Adipocyte (in vitro differentiated cells): ENCODE data around the gene TRAPPC3.

Experiments
- DNase-seq: peaks from one replicate; pipeline ENCODE4 v3.0.0-alpha.2; 2015; ENCODE audit warnings: low read depth
- H3K27me3 ChIP-seq: replicated peaks from 2 replicates; pipeline ENCODE4 v1.7.0; 2013; ENCODE audit warnings: mild to moderate bottlenecking, low read length, moderate library complexity; ENCODE audit not compliant: control insufficient read depth, insufficient read depth
- H3K36me3 ChIP-seq: 2 replicates; pipeline ENCODE4 v1.7.0; 2013; ENCODE audit warnings: low read length, mild to moderate bottlenecking, moderate library complexity; ENCODE audit not compliant: control insufficient read depth, insufficient read depth, severe bottlenecking
- H3K4me1 ChIP-seq: 2 replicates; pipeline ENCODE4 v1.7.0; 2013; ENCODE audit warnings: mild to moderate bottlenecking, low read length, moderate library complexity; ENCODE audit not compliant: control insufficient read depth, insufficient read depth
- H3K4me3 ChIP-seq: 2 replicates; pipeline ENCODE4 v1.7.0; 2013; ENCODE audit warnings: mild to moderate bottlenecking, low read length, moderate library complexity
- H3K9ac ChIP-seq: 2 replicates; pipeline ENCODE4 v1.7.0; 2013; ENCODE audit warnings: mild to moderate bottlenecking, low read length, moderate library complexity
- H3K9me3 ChIP-seq: 2 replicates; pipeline ENCODE4 v1.7.0; 2013; ENCODE audit warnings: mild to moderate bottlenecking, low read length, moderate library complexity; ENCODE audit not compliant: control insufficient read depth

TRAPPC3 gene

GRCh38 chr1:36132029-36132428, 17.3 kb downstream of the TRAPPC3 start:
- no peaks in the 10 kb centered on the region for H3K27me3 ChIP-seq
- no peak overlapping the region for H3K4me3 ChIP-seq
- H3K4me1 ChIP-seq: peaks cover 39% of the 10 kb centered on the region
- DNase-seq: no peak
- H3K9me3 ChIP-seq: no peaks in the 10 kb centered on the region
- no peak overlapping the region for H3K9ac ChIP-seq
- peaks cover 4% of the 10 kb centered on the region for H3K36me3 ChIP-seq

DNA sequence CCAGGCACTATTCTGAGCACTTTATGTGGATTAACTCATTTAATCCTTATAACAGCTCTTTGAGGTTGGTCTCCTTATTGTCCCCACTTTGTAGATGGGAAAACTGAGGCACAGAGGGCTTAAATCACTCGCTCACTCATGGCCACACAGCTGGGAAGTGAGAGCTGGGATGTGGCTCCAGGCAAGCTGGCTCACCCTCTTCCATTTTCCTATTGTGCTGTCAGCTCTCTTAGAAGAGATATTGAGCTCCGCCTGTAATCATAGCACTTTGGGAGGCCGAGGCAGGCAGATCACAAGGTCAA, 20.4 kb downstream of the TRAPPC3 start:
- Histone ChIP-seq H3K9ac (no peak overlapping the region), H3K4me3 (no peak overlapping the region), H3K4me1 (peaks cover 8% of the 10 kb centered on the region)

GRCh38 chr1:36128126-36128904, 21.0 kb downstream of the TRAPPC3 start:
- H3K27me3 ChIP-seq: no peaks in the 10 kb centered on the region
- DNase-seq: no peak
- no peaks in the 10 kb centered on the region for H3K36me3 ChIP-seq
- H3K9me3 ChIP-seq: no peaks in the 10 kb centered on the region
- H3K9ac ChIP-seq: no peak overlapping the region
- no peak overlapping the region for H3K4me3 ChIP-seq
- H3K4me1 ChIP-seq: peaks cover 3% of the 10 kb centered on the region

More for the DNA sequence above, 20.4 kb downstream of the TRAPPC3 start:
- H3K36me3 ChIP-seq: no peaks in the 10 kb centered on the region
- no peaks in the 10 kb centered on the region for H3K27me3 ChIP-seq
- no peaks in the 10 kb centered on the region for H3K9me3 ChIP-seq
- no peak for DNase-seq

DNA sequence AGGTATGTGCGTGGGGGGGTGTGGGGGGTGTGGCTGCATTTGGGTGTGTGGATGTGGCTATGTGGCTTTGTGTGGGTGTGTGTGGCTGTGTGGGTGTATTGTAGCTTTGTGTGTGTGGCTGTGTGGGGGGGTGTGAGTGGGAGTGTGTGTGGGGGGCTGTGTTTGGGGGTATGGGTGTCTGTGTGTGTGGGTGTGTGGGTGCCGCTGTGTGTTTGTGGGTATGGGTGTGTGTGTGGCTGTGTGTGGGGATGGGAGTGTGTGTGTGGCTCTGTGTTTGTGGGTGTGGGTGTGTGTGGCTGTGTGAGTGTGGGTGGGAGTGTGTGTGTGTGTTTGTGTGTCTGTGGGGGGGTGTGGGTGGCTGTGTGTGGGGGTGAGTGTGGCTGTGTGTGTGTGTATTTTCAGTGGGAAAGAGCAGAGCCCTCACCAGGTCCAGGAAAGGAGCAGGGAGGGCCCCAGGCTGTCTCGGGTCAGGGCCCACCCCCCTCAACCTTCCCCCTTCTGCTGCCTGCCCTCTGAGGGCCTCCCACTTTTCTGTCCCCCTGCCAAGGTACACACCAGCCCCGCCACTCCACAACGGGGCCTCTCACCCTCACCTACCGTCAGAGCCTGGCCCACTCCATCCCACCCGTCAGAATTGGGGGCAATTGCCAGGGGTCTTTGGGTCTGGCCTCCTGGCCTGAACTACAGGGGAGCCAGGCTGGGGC, 22.3 kb downstream of the TRAPPC3 start:
- no peak overlapping the region for H3K9ac ChIP-seq
- no peaks in the 10 kb centered on the region for H3K9me3 ChIP-seq
- H3K36me3 ChIP-seq: no peaks in the 10 kb centered on the region
- no peaks in the 10 kb centered on the region for H3K27me3 ChIP-seq
- H3K4me1 ChIP-seq: no peaks in the 10 kb centered on the region
- DNase-seq: no peak
- H3K4me3 ChIP-seq: no peak overlapping the region

- H3K9ac ChIP-seq: no peak overlapping the region
- H3K9me3 ChIP-seq: no peaks in the 10 kb centered on the region
- no peaks in the 10 kb centered on the region for H3K27me3 ChIP-seq
- H3K4me1 ChIP-seq: no peaks in the 10 kb centered on the region
- DNase-seq: no peak
- no peak overlapping the region for H3K4me3 ChIP-seq
- no peaks in the 10 kb centered on the region for H3K36me3 ChIP-seq
These were observed 23.1 kb downstream of the TRAPPC3 start for GRCh38 chr1:36126005-36126716.

DNA sequence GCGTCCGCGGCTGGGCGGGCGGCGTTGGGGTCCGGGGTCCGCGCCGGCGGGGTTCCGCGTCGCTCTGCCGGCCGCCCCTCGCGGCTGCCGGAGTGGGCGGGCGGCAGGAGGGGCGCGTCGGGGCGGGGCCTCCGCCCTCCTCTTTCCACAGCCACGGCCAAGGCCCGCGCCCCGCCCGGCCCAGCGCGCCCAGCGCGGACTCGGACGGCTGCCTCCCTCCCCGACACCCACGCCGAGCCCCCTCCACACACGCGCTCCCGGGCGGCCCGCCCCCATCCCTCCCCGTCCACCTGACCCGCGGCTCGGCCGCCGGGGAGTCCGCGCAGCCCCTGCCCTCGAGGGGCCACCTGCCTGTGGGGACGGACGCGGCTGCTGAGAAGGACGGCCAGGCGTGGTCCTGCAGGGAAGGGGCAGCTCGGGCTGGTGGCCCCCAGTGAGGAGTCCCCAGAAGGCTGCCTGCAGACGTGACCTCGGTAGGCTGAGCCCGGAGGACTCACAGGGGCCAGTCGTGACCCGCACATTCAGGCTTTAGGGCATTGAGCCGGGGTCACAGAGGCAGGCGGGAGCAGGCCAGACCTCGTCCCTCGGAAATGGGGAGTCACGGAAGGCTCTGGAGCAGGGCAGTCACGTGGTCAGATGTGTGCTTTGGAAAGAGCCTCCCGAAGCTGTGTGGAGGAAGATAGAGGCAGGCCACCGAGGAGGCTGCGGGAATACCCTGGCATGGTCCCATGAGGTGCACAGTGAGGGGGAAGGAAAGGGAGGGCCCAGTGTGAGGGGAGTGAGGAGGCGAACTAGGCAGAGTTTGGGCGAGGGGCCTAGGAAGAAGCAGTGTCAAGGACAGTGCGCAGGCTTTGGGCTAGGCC, 23.9 kb downstream of the TRAPPC3 start, which contains the start of gene COL8A2:
Gene COL8A2 (minus strand): TSS at position 94 of the 863 bp plus-strand sequence. CDS start 24,980 bp downstream, outside the sequence.
- DNase-seq: peak; percentile 74
- Histone ChIP-seq H3K27me3 (no peaks in the 10 kb centered on the region), H3K9ac (peak within 1 kb of the TSS; percentile 39), H3K4me3 (no peak within 1 kb of the TSS), H3K36me3 (no peaks in the 10 kb centered on the region), H3K9me3 (no peaks in the 10 kb centered on the region), H3K4me1 (no peaks in the 10 kb centered on the region)

- no peaks in the 10 kb centered on the region for H3K27me3 ChIP-seq
- H3K36me3 ChIP-seq: no peaks in the 10 kb centered on the region
- no peak for DNase-seq
- no peaks in the 10 kb centered on the region for H3K4me1 ChIP-seq
- H3K4me3 ChIP-seq: no peak overlapping the region
- H3K9me3 ChIP-seq: no peaks in the 10 kb centered on the region
- no peak overlapping the region for H3K9ac ChIP-seq
These were observed 24.7 kb downstream of the TRAPPC3 start for GRCh38 chr1:36124404-36125128.

GRCh38 chr1:36123356-36123755, 25.9 kb downstream of the TRAPPC3 start:
- Histone ChIP-seq H3K27me3 (no peaks in the 10 kb centered on the region), H3K4me3 (no peak overlapping the region), H3K4me1 (no peaks in the 10 kb centered on the region), H3K9ac (no peak overlapping the region), H3K9me3 (no peaks in the 10 kb centered on the region), H3K36me3 (no peaks in the 10 kb centered on the region)
- DNase-seq: no peak

DNA sequence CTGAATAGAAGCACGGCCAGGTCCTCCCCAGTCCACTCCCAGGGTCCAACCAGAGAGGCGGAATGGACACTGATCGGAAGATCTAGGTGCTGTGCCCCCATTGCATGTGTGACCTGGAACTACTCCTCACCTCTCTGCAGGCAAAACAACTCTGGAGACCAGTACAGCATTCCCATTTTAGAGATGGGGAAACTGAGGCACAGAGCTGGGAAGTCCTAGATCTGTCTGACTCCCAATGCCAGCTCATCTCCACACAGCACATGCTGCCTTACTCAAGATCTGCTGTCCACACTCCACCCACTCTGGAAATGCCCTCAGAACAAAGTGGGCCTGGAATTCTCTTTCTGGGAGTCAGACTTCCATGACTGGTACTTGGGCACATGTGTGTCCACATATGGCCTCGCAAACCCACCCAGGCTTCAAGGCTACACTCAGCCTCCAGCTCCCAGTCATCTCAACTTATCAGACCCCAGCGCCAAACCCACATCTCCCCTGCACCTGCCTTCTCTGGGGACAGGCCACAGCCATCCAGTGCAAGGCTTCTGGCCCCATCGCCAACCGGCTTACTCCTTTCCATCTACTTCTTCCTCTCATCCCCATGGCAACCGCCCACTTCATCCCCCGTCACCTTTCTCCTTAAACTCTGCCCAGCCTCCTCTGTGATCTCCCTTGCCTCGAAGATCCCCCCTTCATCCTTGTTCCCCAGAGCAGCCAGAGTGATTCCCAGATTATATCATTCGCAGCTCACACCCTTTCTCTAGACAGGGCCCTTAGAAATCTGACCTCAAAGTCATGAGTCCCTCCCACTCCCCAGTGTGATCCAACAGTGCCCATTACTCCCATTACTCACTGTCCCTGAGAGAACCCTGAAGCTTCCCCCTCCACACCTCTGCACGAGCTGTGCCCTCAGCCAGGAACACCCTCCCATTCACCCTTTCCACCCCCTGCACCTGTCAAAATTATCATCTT, 26.9 kb downstream of the TRAPPC3 start:
- H3K4me3 ChIP-seq: no peak overlapping the region
- no peaks in the 10 kb centered on the region for H3K27me3 ChIP-seq
- DNase-seq: no peak
- H3K4me1 ChIP-seq: no peaks in the 10 kb centered on the region
- H3K36me3 ChIP-seq: no peaks in the 10 kb centered on the region
- no peaks in the 10 kb centered on the region for H3K9me3 ChIP-seq
- H3K9ac ChIP-seq: no peak overlapping the region
